H1 (cell line): Measurements from ENCODE around the gene LBHD1. TPM values are rescaled to one million over a fixed set of nuclear protein-coding genes. Genes with fewer than 3 reads are reported as not detected.
"Not testable (repeated sequence)": the region's sequence is repeated elsewhere in the genome, so short reads cannot be mapped to it uniquely, and the experiment has no call there.

Experiments used
- CTCF ChIA-PET: fragments of 300-600 bp; sonication (Branson Sonifier 250); formaldehyde crosslinking; loops from one replicate; lab custom pipeline; 2021; ENCODE audit not compliant: partially characterized antibody; lab: Charles Lee
- POLR2A ChIA-PET: fragments of 300-600 bp; sonication (Branson Sonifier 250); formaldehyde crosslinking; loops from one replicate; lab custom pipeline; 2021; ENCODE audit warnings: inconsistent platforms; ENCODE audit not compliant: partially characterized antibody; lab: Charles Lee
- DNase-seq, 2 experiments: peaks; one replicate each; pipeline versions ENCODE4 v3.0.0 to v3.0.0-alpha.2; 2010 to 2022; ENCODE audit warnings: low spot score in 2 of 2, low read depth in 1 of 2, mixed read lengths in 1 of 2
- FAIRE-seq: peaks from 2 replicates; lab custom pipeline; 2011; peaks lifted over from hg19 to GRCh38; lab: Jason Lieb, UNC
- H2AFZ ChIP-seq: 2 replicates; pipeline ENCODE4 v1.8.1; 2012; ENCODE audit warnings: low read length, inconsistent platforms
- H2AK5ac ChIP-seq: 2 replicates; pipeline ENCODE4 v1.6.1; 2013; ENCODE audit warnings: low read depth, low read length
- H2BK120ac ChIP-seq: replicated peaks from 2 replicates; pipeline ENCODE3; 2013; ENCODE audit warnings: low read depth, low read length, inconsistent platforms
- H2BK12ac ChIP-seq: 2 replicates; pipeline ENCODE4 v1.6.1; 2013; ENCODE audit warnings: low read depth, low read length
- H2BK15ac ChIP-seq: 2 replicates; pipeline ENCODE4 v1.6.1; 2013; ENCODE audit warnings: low read length
- H2BK20ac ChIP-seq: 2 replicates; pipeline ENCODE4 v1.6.1; 2013; ENCODE audit warnings: low read length
- H2BK5ac ChIP-seq: 2 replicates; pipeline ENCODE4 v1.6.1; 2013; ENCODE audit warnings: low read depth, low read length
- H3K14ac ChIP-seq: 2 replicates; pipeline ENCODE4 v1.6.1; 2013; ENCODE audit warnings: inconsistent platforms; ENCODE audit not compliant: insufficient read length
- H3K18ac ChIP-seq: 2 replicates; pipeline ENCODE4 v1.6.1; 2013; ENCODE audit warnings: low read length; ENCODE audit errors: extremely low read depth
- H3K23ac ChIP-seq: 2 replicates; pipeline ENCODE4 v1.6.1; 2013; ENCODE audit warnings: inconsistent platforms; ENCODE audit not compliant: insufficient read length
- H3K23me2 ChIP-seq: 2 replicates; pipeline ENCODE4 v1.6.1; 2013; ENCODE audit warnings: low read depth, low read length
- H3K27ac ChIP-seq: 2 replicates; pipeline ENCODE4 v1.6.1; 2011; ENCODE audit warnings: low read depth, low read length, inconsistent platforms
- H3K27me3 ChIP-seq, 4 experiments: replicated peaks in 1 of 4; 1 replicate in 1 of 4; 2 replicates in 3 of 4; pipeline versions ENCODE4 v1.6.1 to v1.8.1; 2011 to 2013; ENCODE audit warnings: low read length in 3 of 4, mild to moderate bottlenecking in 3 of 4, inconsistent platforms in 2 of 4, mixed read lengths in 2 of 4, moderate library complexity in 1 of 4; ENCODE audit not compliant: control insufficient read depth in 3 of 4, insufficient read depth in 3 of 4; ENCODE audit errors: extremely low read depth in 1 of 4
- H3K36me3 ChIP-seq, 4 experiments: 2 replicates each; pipeline versions ENCODE4 v1.6.1 to v1.8.1; 2011 to 2013; ENCODE audit warnings: mild to moderate bottlenecking in 4 of 4, low read length in 3 of 4, moderate library complexity in 2 of 4, control low read depth in 1 of 4, inconsistent platforms in 1 of 4; ENCODE audit not compliant: insufficient read depth in 4 of 4, control insufficient read depth in 2 of 4
- H3K4ac ChIP-seq: replicated peaks from 2 replicates; pipeline ENCODE3; 2013; ENCODE audit warnings: low read length, low read depth, mixed read lengths, inconsistent platforms; ENCODE audit not compliant: insufficient read length
- H3K4me1 ChIP-seq, 4 experiments: replicated peaks in 1 of 4; 1 replicate in 1 of 4; 2 replicates in 3 of 4; pipeline versions ENCODE4 v1.6.1 to v1.8.1; 2011 to 2013; ENCODE audit warnings: low read length in 3 of 4, inconsistent platforms in 2 of 4, mixed read lengths in 1 of 4; ENCODE audit not compliant: insufficient read depth in 4 of 4, control insufficient read depth in 3 of 4
- H3K4me2 ChIP-seq, 2 experiments: 2 replicates each; pipeline versions ENCODE4 v1.6.1 to v1.8.1; 2011 to 2013; ENCODE audit warnings: low read depth in 2 of 2, low read length in 2 of 2, control low read depth in 1 of 2, inconsistent platforms in 1 of 2, mild to moderate bottlenecking in 1 of 2; ENCODE audit not compliant: insufficient read depth in 1 of 2
- H3K4me3 ChIP-seq, 4 experiments: fragments of 200-600, 300-600 bp in 1 of 4; sonication (generic), shearing (Covaris generic), sonication (Bioruptor Twin) in 1 of 4; 2 replicates each; pipeline versions ENCODE4 v1.5.1 to v1.8.1; 2011 to 2016; ENCODE audit warnings: low read length in 4 of 4, low read depth in 3 of 4, control low read depth in 2 of 4, inconsistent platforms in 2 of 4, mild to moderate bottlenecking in 2 of 4, mixed read lengths in 1 of 4, moderate library complexity in 1 of 4; ENCODE audit not compliant: insufficient read depth in 2 of 4; ENCODE audit errors: extremely low read depth in 1 of 4
- H3K56ac ChIP-seq: replicated peaks from 2 replicates; pipeline ENCODE3; 2013; ENCODE audit warnings: low read depth, mild to moderate bottlenecking, mixed read lengths, low read length, inconsistent platforms; ENCODE audit not compliant: insufficient read length
- H3K79me1 ChIP-seq: 2 replicates; pipeline ENCODE4 v1.6.1; 2013; ENCODE audit warnings: low read depth, low read length, control low read depth
- H3K79me2 ChIP-seq, 2 experiments: 2 replicates each; pipeline versions ENCODE4 v1.6.1 to v1.8.1; 2012 to 2013; ENCODE audit warnings: low read length in 2 of 2, mild to moderate bottlenecking in 2 of 2, inconsistent platforms in 1 of 2; ENCODE audit not compliant: insufficient read depth in 2 of 2, control insufficient read depth in 1 of 2
- H3K9ac ChIP-seq, 4 experiments: replicated peaks in 1 of 4; 1 replicate in 1 of 4; 2 replicates in 3 of 4; pipeline versions ENCODE4 v1.6.1 to v1.8.1; 2011 to 2013; ENCODE audit warnings: low read depth in 3 of 4, low read length in 3 of 4, control low read depth in 2 of 4, mild to moderate bottlenecking in 2 of 4, moderate library complexity in 2 of 4, inconsistent platforms in 1 of 4; ENCODE audit errors: extremely low read depth in 1 of 4
- H3K9me3 ChIP-seq, 2 experiments: 2 replicates each; pipeline versions ENCODE4 v1.6.1 to v1.8.1; 2012 to 2013; ENCODE audit warnings: mild to moderate bottlenecking in 2 of 2, moderate library complexity in 2 of 2, control low read depth in 1 of 2, inconsistent platforms in 1 of 2, low read depth in 1 of 2, low read length in 1 of 2, mixed read lengths in 1 of 2; ENCODE audit not compliant: insufficient read depth in 2 of 2
- H4K20me1 ChIP-seq, 2 experiments: replicated peaks in 1 of 2; 2 replicates each; pipeline versions ENCODE3 to v1.8.1; 2011 to 2013; ENCODE audit warnings: inconsistent platforms in 2 of 2, low read length in 2 of 2, mild to moderate bottlenecking in 1 of 2; ENCODE audit not compliant: insufficient read depth in 2 of 2, control insufficient read depth in 1 of 2
- H4K5ac ChIP-seq: 2 replicates; pipeline ENCODE4 v1.6.1; 2013; ENCODE audit warnings: low read length, low read depth, mixed read lengths, inconsistent platforms; ENCODE audit not compliant: insufficient read length
- H4K8ac ChIP-seq: 2 replicates; pipeline ENCODE4 v1.8.0; 2013; ENCODE audit warnings: mild to moderate bottlenecking, moderate library complexity, low read length, inconsistent platforms; ENCODE audit not compliant: insufficient read depth; ENCODE audit errors: extremely low read depth
- H4K91ac ChIP-seq: replicated peaks from 2 replicates; pipeline ENCODE3; 2013; ENCODE audit warnings: low read length, mixed read lengths, inconsistent platforms; ENCODE audit not compliant: insufficient read length
- WGBS, 2 experiments: shearing (Covaris generic) in 1 of 2; methylation state at CpG; one replicate each; pipeline versions ENCODE4 v1.1.6 to v1.1.7; 2013 to 2015; ENCODE audit warnings: low lambda C conversion rate in 2 of 2, mixed read lengths in 2 of 2, inconsistent platforms in 1 of 2, low coverage in 1 of 2, missing lambda C conversion rate in 1 of 2; ENCODE audit not compliant: insufficient replicate concordance in 2 of 2, insufficient coverage in 1 of 2, insufficient read length in 1 of 2; ENCODE audit errors: extremely low coverage in 1 of 2, missing lambda C conversion rate in 1 of 2; 5-methylcytosine and 5-hydroxymethylcytosine counted together
- polyA plus RNA-seq, 7 experiments: library from polyadenylated mRNA; depleted of rRNA in 3 of 7; stranded (reverse) in 5 of 7; unstranded in 2 of 7; fragments of >200 nt in 5 of 7; fragments of 200-250 nt in 2 of 7; gene quantifications; 1 replicate in 5 of 7; 2 replicates in 1 of 7; 4 replicates in 1 of 7; pipeline versions ENCODE4 v1.2.1 to v1.2.3, GENCODE V29; 2011 to 2013; ENCODE audit warnings: missing spikeins in 2 of 7, mixed read lengths in 2 of 7
- total RNA-seq: library from RNA; stranded (reverse); fragmentation: NEBNext Ultra II Directional; extraction: Animal tissue kit (Norgen Biotek cat#: 25700); gene quantifications from 2 replicates; pipeline ENCODE4 v1.2.1, GENCODE V29; 2021

Gene LBHD1
- total and polyA plus RNA-seq, 2 of the 8 experiments (the other 6 are each of a cell fraction or from before 2014, with no cell fraction given) = 2.3 to 5.2 TPM

DNA sequence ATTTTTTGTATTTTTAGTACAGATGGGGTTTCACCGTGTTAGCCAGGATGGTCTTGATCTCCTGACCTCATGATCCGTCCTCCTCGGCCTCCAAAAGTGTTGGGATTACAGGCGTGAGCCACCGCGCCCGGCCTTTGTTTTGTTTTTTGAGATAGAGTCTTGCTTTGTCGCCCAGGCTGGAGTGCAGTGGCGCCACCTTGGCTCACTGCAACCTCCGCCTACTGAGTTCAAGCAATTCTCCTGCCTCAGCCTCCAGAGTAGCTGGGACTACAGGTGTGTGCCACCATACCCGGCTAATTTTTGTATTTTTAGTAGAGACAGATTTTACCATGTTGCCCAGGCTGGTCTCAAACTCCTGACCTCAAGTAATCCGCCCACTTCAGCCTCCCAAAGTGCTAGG is 21.8 kb downstream of the LBHD1 start:
- H2BK12ac ChIP-seq, DNase-seq, H2BK120ac ChIP-seq, H3K4me3 ChIP-seq, H3K79me1 ChIP-seq, H2BK5ac ChIP-seq, H2BK20ac ChIP-seq, H2BK15ac ChIP-seq, H3K27ac ChIP-seq, H4K5ac ChIP-seq, H4K91ac ChIP-seq, FAIRE-seq, H3K23ac ChIP-seq, H2AK5ac ChIP-seq, H3K18ac ChIP-seq, H3K14ac ChIP-seq, H3K23me2 ChIP-seq, H3K4me2 ChIP-seq, H2AFZ ChIP-seq, H3K4ac ChIP-seq, H3K9ac ChIP-seq, H3K4me1 ChIP-seq, H3K56ac ChIP-seq, H4K8ac ChIP-seq, H3K9me3 ChIP-seq, H3K27me3 ChIP-seq: not testable (repeated sequence)
- peaks cover 0 to 14% (median 7%) of the 10 kb centered on the region in 4 experiments; a peak in 5 of 8 replicates for H3K36me3 ChIP-seq
- ChIA-PET POLR2A (interaction anchor here (1.3 to 50.4 kb wide), 3 partner anchors 41 to 206 kb away, joined by 3 to 2041 read pairs (median 52); partner anchors contain the start of genes BSCL2, C11orf98, CSKMT and GNG3), CTCF (interaction anchor here (0.7 to 3.2 kb wide), 7 partner anchors 19 to 107 kb away, joined by 3 to 14 read pairs (median 3); partner anchors contain the start of gene LRRN4CL)
- H4K20me1 ChIP-seq = peaks cover 3 to 23% of the 10 kb centered on the region in 2 experiments
- 96% methylated on average over 11 of the region's 12 CpGs; no CpG with 5 or more reads in 1 of the 2 experiments for WGBS, 2 experiments
- peaks cover 10 to 33% of the 10 kb centered on the region in 2 experiments for H3K79me2 ChIP-seq
